Measurements from ENCODE around the gene DUSP9. TPM values are rescaled to one million over a fixed set of nuclear protein-coding genes. Genes with fewer than 3 reads are reported as not detected.

The DUSP9 gene
- total RNA-seq, 4 donors from 2014 or later: not detected

- peak overlapping the region in 1 of 3 donors; percentile 12 for H3K4me3 ChIP-seq (replicated peaks in 1 of 3)
- H3K27me3 ChIP-seq: peaks cover 10% of the 10 kb centered on the region
- intact Hi-C loops (cut with DNase I): no loop called here
- H3K9me3 ChIP-seq: no peaks in the 10 kb centered on the region
- TF ChIP-seq POLR2A (IDR thresholded peaks at IDR 0.05): no peak
- no peak for TF ChIP-seq CTCF (IDR thresholded peaks at IDR 0.05)
- peaks cover 0 to 10% of the 10 kb centered on the region in 2 donors for H3K4me1 ChIP-seq
- DNase-seq: no peak
- no CpG with 5 or more reads among the region's 85 CpGs for WGBS, 2 donors
- no peak overlapping the region for H3K27ac ChIP-seq
- no peaks in the 10 kb centered on the region for H3K36me3 ChIP-seq
Observed at GRCh38 chrX:153647461-153648357, 706 bp downstream of the DUSP9 start.

- peaks cover 10% of the 10 kb centered on the region for H3K27me3 ChIP-seq
- no peak for TF ChIP-seq CTCF (IDR thresholded peaks at IDR 0.05)
- TF ChIP-seq POLR2A (IDR thresholded peaks at IDR 0.05): no peak
Observed at GRCh38 chrX:153648358-153649177, 1.6 kb downstream of the DUSP9 start.

GRCh38 chrX:153649178-153649914 is 2.3 kb downstream of the DUSP9 start:
- Histone ChIP-seq H3K27ac (no peak overlapping the region), H3K36me3 (no peaks in the 10 kb centered on the region), H3K4me3 (replicated peaks in 1 of 3) (no peak overlapping the region), H3K27me3 (peaks cover 10% of the 10 kb centered on the region), H3K4me1 (peaks cover 0 to 10% of the 10 kb centered on the region in 2 donors), H3K9me3 (no peaks in the 10 kb centered on the region)
- DNase-seq: peak; percentile 38 to 42
- TF ChIP-seq POLR2A (IDR thresholded peaks at IDR 0.05) (no peak), CTCF (IDR thresholded peaks at IDR 0.05) (peak in 3 of 6 experiments; percentile 4 to 27 (median 18))
- WGBS, 2 donors: 88 to 90% methylated on average over 12 to 13 of the region's 26 CpGs
- intact Hi-C loops (cut with DNase I): no loop called here

More at GRCh38 chrX:153648358-153649177, 1.6 kb downstream of the DUSP9 start:
- Histone ChIP-seq H3K36me3 (no peaks in the 10 kb centered on the region), H3K4me3 (replicated peaks in 1 of 3) (no peak overlapping the region), H3K4me1 (peaks cover 0 to 10% of the 10 kb centered on the region in 2 donors), H3K27ac (no peak overlapping the region), H3K9me3 (no peaks in the 10 kb centered on the region)
- DNase-seq: no peak
- 64 to 84% methylated on average over 5 to 10 of the region's 17 CpGs for WGBS, 2 donors
- intact Hi-C loops (cut with DNase I): no loop called here

DNA sequence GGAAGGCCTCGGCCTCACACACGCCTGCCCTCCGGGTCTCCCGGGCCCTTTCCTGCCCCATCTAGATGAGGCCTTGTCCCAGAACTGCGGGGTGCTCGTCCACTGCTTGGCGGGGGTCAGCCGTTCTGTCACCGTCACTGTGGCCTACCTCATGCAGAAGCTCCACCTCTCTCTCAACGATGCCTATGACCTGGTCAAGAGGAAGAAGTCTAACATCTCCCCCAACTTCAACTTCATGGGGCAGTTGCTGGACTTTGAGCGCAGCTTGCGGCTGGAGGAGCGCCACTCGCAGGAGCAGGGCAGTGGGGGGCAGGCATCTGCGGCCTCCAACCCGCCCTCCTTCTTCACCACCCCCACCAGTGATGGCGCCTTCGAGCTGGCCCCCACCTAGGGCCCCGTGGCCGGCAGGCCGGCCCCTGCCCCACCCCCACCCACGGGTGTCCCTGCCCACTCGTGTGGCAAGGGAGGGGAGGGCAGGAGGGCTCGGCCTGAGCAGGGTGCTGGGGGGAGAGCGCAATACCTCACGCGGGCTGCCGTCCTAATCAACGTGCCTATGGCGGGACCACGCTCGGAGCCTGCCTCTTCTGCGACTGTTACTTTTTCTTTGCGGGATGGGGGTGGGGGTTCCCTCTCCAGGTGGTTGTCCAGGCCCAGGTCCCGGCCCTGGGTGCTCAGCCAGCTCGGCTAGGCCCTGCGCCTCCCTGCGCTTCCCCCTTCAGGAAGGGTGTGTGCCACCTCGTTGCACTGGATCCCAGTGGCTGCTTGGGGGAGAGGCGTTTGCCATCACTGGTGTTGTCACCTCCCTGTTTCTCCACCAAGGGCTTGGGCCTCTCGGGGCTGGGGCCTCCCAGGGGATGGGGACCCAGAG is 3.1 kb downstream of the DUSP9 start:
- intact Hi-C loops (cut with DNase I): no loop called here
- Histone ChIP-seq H3K27me3 (peaks cover 10% of the 10 kb centered on the region), H3K27ac (no peak overlapping the region), H3K9me3 (no peaks in the 10 kb centered on the region), H3K4me3 (replicated peaks in 1 of 3) (no peak overlapping the region), H3K36me3 (no peaks in the 10 kb centered on the region), H3K4me1 (peaks cover 0 to 10% of the 10 kb centered on the region in 2 donors)
- no peak for TF ChIP-seq POLR2A (IDR thresholded peaks at IDR 0.05)
- no peak for DNase-seq
- 48 to 100% methylated on average over 1 to 3 of the region's 41 CpGs for WGBS, 2 donors

All from thyroid gland (tissue), 4 donors.